Embryonic facial prominence (tissue), 1 donor: Measurements from ENCODE around the gene HRCT1.
"Not testable (repeated sequence)": the region's sequence is repeated elsewhere in the genome, so short reads cannot be mapped to it uniquely, and the experiment has no call there.

Experiments used
- DNase-seq: peaks from one replicate; pipeline ENCODE4 v3.0.0-alpha.2; 2016; ENCODE audit errors: extremely low spot score

Gene HRCT1

DNA sequence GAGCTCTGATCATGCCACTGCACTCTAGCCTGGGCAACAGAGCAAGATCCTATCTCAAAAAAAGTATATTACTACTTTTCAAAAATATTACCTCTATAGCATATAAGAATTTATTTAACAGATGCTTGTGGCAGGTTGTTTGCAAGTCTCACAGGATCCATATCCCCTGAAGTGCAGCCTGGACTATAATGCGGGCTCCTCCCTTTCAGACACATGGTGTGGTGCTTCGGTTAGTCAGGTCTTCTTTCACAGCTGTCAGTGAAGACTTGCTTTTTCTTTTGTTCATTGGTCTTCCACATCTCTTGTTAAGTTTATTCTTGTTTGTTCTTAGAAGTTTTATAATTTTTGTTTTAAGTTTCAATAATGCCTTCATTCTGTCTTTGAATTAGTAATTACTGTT lies 9.4 kb upstream of the HRCT1 start:
- DNase-seq, result no peak

DNA sequence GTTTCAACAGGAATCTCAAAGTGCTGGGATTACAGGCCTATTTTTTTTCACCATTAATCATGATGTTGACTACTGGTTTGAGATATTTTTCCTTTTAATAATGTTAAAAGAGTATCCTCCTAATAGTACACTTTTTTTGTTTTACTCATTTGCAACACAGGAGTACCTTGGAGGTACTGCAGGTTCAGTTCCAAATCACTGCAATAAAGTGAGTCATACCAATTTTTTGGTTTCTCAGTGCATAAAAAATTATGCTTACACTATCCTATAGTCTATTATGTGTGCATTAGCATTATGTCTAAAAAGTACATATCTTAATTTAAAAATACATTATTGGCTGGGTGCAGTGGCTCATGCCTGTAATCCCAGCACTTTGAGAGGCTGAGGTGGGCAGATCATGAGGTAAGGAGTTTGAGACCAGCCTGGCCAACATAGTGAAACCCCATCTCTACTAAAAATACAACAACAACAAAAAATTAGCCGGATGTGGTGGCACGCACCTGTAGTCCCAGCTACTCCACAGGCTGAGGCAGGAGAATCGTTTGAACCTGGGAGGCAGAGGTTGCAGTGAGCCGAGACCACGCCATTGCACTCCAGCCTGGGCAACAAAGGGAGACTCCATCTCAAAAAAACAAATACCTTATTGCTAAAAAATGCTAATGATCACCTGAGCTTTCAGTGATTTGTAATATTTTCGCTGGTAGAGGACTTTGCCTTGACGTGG lies 8.5 kb upstream of the HRCT1 start:
- not testable (repeated sequence) for DNase-seq

GRCh38 chr9:35898337-35898736 lies 7.7 kb upstream of the HRCT1 start:
- DNase-seq, result no peak

GRCh38 chr9:35899021-35899420 lies 7.0 kb upstream of the HRCT1 start:
- DNase-seq, result no peak

DNA sequence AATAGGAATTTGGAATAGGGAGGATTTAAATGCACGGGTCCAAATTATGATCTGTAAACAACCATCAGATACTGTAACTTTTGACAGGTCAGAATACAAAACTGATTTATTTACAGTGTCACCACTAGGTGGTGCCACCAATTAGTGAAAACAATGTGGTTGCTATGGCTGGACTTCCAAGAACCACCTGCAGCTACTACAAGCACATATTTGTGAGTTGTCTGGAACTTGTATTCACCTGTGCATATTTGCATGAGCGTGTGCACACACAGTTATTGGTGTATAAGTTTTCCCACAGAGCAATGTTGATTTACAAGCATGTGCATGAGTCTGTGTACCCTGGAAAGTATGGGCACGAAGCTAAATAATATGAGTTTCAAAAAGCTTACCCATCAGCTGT lies 3.0 kb upstream of the HRCT1 start:
- no peak for DNase-seq

DNA sequence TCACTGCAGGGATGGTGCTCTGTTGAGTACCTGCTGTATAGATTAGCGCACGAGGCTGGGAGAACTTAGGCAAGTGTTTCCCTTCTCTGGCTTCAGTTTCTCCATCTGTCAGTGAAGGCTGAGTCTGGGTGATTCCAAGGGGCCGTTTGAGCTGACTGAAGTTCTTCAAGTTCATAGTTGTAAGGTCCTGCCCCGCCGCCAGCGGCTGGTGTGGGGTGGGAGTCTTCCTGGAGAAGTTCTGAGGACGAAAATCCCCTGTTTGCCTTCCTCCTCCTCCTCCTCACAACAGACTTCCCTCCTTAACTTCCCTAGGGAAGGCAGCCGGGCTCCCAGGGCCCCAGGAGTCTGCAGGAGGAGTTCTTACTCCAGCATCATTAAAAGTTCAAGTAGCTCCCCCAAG lies 1.7 kb upstream of the HRCT1 start:
- DNase-seq, result no peak

DNA sequence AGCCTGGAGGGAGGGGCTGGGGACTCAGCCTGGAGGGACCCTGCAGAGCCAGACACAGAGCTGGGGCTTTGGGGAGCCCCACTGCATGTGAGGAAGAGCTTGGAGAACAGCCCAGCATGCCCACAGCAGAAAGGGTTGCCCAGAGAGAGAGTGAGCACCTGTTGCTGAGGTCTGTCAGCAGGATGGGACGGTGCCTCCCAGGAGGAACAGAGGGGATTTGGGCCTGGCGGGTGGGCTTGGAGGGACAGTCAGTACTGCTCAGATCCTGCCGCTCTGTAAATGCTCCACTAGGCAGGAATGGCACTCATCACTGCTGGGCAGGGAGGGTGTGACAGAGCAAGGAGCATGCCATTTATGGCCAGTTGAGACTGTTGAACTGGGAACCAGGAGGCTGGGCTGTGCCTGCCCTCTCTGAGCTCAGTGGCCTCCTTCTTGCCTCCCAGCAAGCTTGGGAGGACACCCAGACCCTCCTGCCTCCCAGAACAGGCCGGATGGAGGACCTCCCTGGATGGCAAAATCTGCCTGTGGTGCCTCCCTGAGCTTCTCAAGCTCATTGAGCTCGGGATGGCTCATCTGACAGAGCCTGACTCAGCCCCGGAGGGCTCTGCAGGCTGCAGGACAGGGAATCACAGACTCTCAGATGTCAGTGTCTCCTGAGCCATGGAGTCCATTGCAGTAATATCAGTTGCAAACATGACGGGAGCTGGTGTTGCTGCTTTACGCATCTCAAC lies 786 bp upstream of the HRCT1 start:
- no peak for DNase-seq

DNA sequence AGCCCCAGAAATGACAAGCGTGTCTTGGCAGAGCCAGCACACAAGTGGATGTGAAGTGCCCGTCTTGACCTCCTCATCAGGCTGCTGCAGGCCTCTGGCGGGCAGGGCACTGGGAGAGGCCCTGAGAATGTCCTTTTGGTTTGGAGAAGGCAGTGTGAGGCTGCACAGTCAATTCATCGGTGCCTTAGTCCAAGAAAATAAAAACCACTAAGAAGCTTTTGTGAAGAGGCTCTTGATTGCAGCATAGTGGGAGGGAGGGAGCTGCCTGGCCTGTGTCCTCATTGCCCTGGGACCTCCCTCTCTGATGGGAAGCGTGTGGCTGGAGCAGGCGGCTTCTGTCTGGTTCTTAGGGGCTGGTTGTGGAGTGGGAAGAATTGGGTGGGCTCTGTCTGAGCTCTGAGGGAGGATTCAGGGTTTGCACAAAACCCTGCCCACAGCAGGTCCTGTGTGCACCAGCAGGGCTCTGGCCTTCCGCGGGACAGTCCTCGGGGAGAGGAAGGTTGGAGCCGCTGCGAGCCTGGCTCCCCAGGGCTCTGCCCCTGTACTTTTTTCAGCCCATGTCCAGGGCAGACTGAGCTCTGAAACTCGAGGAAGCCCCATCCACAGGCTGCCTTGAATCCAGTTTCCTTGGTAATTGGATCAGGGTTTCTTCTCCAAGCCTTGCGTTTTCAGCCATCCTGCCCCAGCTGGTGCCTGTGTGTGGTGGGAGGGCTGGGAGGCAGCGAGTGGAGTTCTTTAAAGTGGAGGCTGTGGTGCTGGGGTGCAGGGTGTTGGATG lies 1.1 kb downstream of the HRCT1 start:
- no peak for DNase-seq

- peak; percentile 40 for DNase-seq
Measured at GRCh38 chr9:35907711-35908503, 1.9 kb downstream of the HRCT1 start.

GRCh38 chr9:35908504-35909125 lies 2.6 kb downstream of the HRCT1 start:
- no peak for DNase-seq

DNA sequence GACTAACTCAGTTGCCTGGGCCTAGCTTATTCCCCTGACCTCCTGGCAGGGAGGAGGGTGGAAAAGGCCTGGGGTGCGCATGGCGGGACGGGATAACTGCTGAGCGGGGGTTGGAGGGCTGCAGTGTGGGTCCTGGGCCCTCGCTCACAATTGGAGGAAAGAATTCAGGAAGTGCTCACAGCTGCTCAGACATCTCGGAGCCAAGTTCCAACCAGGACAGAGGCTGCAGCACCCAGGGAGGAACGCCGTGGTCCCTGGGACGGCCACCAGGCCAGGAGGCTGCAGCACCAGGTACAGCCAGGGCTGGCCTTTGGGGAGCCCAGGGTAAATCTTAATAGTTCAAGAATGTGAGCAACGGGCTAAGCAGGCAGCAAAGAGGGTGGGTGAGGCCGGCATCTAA lies 3.3 kb downstream of the HRCT1 start, which contains the start of gene SPAAR:
Gene SPAAR (plus strand): TSS at position 217 of the 400 bp plus-strand sequence. CDS start 974 bp downstream, outside the sequence.
- DNase-seq, result no peak

- DNase-seq, result no peak
Measured at GRCh38 chr9:35909687-35910612, 3.9 kb downstream of the HRCT1 start.

GRCh38 chr9:35910613-35911359 lies 4.8 kb downstream of the HRCT1 start:
- no peak for DNase-seq

GRCh38 chr9:35911690-35912089 lies 5.7 kb downstream of the HRCT1 start:
- no peak for DNase-seq

GRCh38 chr9:35912791-35913400 lies 6.9 kb downstream of the HRCT1 start:
- DNase-seq, result no peak

DNA sequence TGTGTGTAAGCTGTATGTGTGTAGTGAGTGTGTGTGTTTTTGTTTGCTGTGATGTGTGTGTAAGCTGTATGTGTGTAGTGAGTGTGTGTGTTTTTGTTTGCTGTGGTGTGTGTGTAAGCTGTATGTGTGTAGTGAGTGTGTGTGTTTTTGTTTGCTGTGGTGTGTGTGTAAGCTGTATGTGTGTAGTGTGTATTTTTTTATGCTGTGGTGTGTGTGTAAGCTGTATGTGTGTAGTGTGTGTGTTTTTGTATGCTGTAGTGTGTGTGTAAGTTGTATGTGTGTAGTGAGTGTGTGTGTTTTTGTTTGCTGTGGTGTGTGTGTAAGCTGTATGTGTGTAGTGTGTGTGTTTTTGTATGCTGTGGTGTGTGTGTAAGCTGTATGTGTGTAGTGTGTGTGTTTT lies 7.4 kb downstream of the HRCT1 start:
- not testable (repeated sequence) for DNase-seq

GRCh38 chr9:35914301-35914807 lies 8.4 kb downstream of the HRCT1 start:
- no peak for DNase-seq

DNA sequence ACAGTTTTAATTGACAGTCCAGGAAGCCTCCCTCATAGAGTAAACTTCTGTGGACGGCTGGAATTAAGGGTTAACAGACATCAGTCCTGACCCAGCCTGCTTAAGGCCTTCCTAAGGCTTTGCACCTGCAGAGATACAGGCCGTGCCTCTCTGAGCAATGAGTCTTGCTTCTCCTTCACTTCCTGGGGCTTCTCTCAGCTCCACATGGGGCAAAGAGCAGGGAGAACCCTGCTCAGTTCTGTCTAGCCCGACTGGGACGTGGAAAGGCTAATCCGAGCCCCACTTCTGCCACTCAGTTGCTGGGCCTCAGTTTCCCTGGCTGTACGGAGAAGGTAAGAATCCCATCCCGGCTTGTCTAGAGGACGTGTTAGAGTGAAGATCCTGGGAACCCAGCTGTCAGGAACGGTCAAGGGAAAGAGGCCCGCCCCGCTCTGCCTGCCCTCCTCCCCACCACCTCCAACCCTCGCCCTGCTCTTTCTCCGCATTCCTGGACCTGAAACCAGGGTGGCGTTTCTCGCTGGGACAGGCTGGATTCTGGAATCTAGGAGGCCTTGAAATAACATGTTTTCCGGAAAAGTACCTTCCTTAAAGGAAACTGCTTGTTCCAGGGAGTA lies 9.8 kb downstream of the HRCT1 start:
- no peak for DNase-seq
